ENCODE results near the gene POU2F1. TPM values are rescaled to one million over a fixed set of nuclear protein-coding genes. Genes with fewer than 3 reads are reported as not detected.

Gene POU2F1
- total RNA-seq, 1 experiment from 2014 or later = 43.2 TPM

GRCh38 chr1:167463875-167464575 lies 243.3 kb downstream of the POU2F1 start:
- H3K27ac ChIP-seq (ENCODE audit: low read length) = no peak overlapping the region
- no peaks in the 10 kb centered on the region for H3K9me2 ChIP-seq (replicated peaks; ENCODE audit: insufficient read depth, low read length)
- H4K20me1 ChIP-seq (ENCODE audit: insufficient read depth, low read depth, low read length) = no peaks in the 10 kb centered on the region
- H3K9ac ChIP-seq (ENCODE audit: low read length) = no peak overlapping the region
- H3K4me2 ChIP-seq (ENCODE audit: low read depth, low read length, poor library complexity, severe bottlenecking) = no peak overlapping the region
- no peaks in the 10 kb centered on the region for H3K9me3 ChIP-seq (ENCODE audit: low read length)
- H3K36me3 ChIP-seq (ENCODE audit: insufficient read depth, low read length) = no peaks in the 10 kb centered on the region
- H3K4me3 ChIP-seq (ENCODE audit: low read length) = no peak overlapping the region
- no peaks in the 10 kb centered on the region for H3K4me1 ChIP-seq (ENCODE audit: low read length)
- H3K79me2 ChIP-seq (ENCODE audit: low read length) = no peaks in the 10 kb centered on the region
- H2AFZ ChIP-seq (ENCODE audit: low read length) = no peak overlapping the region
- H3K27me3 ChIP-seq (ENCODE audit: low read length) = no peaks in the 10 kb centered on the region
- DNase-seq = no peak

GRCh38 chr1:167465018-167465417 lies 244.3 kb downstream of the POU2F1 start:
- DNase-seq = no peak
- Histone ChIP-seq H3K9me2 (replicated peaks; ENCODE audit: insufficient read depth, low read length) (no peaks in the 10 kb centered on the region), H3K27me3 (ENCODE audit: low read length) (no peaks in the 10 kb centered on the region), H3K4me3 (ENCODE audit: low read length) (no peak overlapping the region), H2AFZ (ENCODE audit: low read length) (no peak overlapping the region), H3K4me2 (ENCODE audit: low read depth, low read length, poor library complexity, severe bottlenecking) (no peak overlapping the region), H3K4me1 (ENCODE audit: low read length) (no peaks in the 10 kb centered on the region), H3K36me3 (ENCODE audit: insufficient read depth, low read length) (no peaks in the 10 kb centered on the region), H4K20me1 (ENCODE audit: insufficient read depth, low read depth, low read length) (no peaks in the 10 kb centered on the region), H3K79me2 (ENCODE audit: low read length) (no peaks in the 10 kb centered on the region), H3K9me3 (ENCODE audit: low read length) (no peaks in the 10 kb centered on the region), H3K27ac (ENCODE audit: low read length) (no peak overlapping the region), H3K9ac (ENCODE audit: low read length) (no peak overlapping the region)

- H3K4me1 ChIP-seq (ENCODE audit: low read length) = no peaks in the 10 kb centered on the region
- no peaks in the 10 kb centered on the region for H3K9me2 ChIP-seq (replicated peaks; ENCODE audit: insufficient read depth, low read length)
- H3K36me3 ChIP-seq (ENCODE audit: insufficient read depth, low read length) = no peaks in the 10 kb centered on the region
- H3K9me3 ChIP-seq (ENCODE audit: low read length) = no peaks in the 10 kb centered on the region
- DNase-seq = no peak
- H3K79me2 ChIP-seq (ENCODE audit: low read length) = no peaks in the 10 kb centered on the region
- no peaks in the 10 kb centered on the region for H4K20me1 ChIP-seq (ENCODE audit: insufficient read depth, low read depth, low read length)
- H3K27ac ChIP-seq (ENCODE audit: low read length) = no peak overlapping the region
- no peak overlapping the region for H3K9ac ChIP-seq (ENCODE audit: low read length)
- H3K4me2 ChIP-seq (ENCODE audit: low read depth, low read length, poor library complexity, severe bottlenecking) = no peak overlapping the region
- H3K4me3 ChIP-seq (ENCODE audit: low read length) = no peak overlapping the region
- H3K27me3 ChIP-seq (ENCODE audit: low read length) = no peaks in the 10 kb centered on the region
- no peak overlapping the region for H2AFZ ChIP-seq (ENCODE audit: low read length)
Measured at GRCh38 chr1:167465743-167466142, 245.1 kb downstream of the POU2F1 start.

GRCh38 chr1:167467126-167467710 lies 246.5 kb downstream of the POU2F1 start:
- Histone ChIP-seq H3K9me3 (ENCODE audit: low read length) (no peaks in the 10 kb centered on the region), H3K9ac (ENCODE audit: low read length) (no peak overlapping the region), H3K79me2 (ENCODE audit: low read length) (no peaks in the 10 kb centered on the region), H3K4me3 (ENCODE audit: low read length) (no peak overlapping the region), H3K27me3 (ENCODE audit: low read length) (no peaks in the 10 kb centered on the region), H3K36me3 (ENCODE audit: insufficient read depth, low read length) (no peaks in the 10 kb centered on the region), H3K4me2 (ENCODE audit: low read depth, low read length, poor library complexity, severe bottlenecking) (no peak overlapping the region), H2AFZ (ENCODE audit: low read length) (no peak overlapping the region), H3K27ac (ENCODE audit: low read length) (no peak overlapping the region), H3K9me2 (replicated peaks; ENCODE audit: insufficient read depth, low read length) (no peaks in the 10 kb centered on the region), H3K4me1 (ENCODE audit: low read length) (no peaks in the 10 kb centered on the region), H4K20me1 (ENCODE audit: insufficient read depth, low read depth, low read length) (no peaks in the 10 kb centered on the region)
- DNase-seq = no peak

GRCh38 chr1:167467752-167468151 lies 247.1 kb downstream of the POU2F1 start:
- Histone ChIP-seq H3K4me1 (ENCODE audit: low read length) (no peaks in the 10 kb centered on the region), H3K27ac (ENCODE audit: low read length) (no peak overlapping the region), H3K36me3 (ENCODE audit: insufficient read depth, low read length) (no peaks in the 10 kb centered on the region), H3K9ac (ENCODE audit: low read length) (no peak overlapping the region), H2AFZ (ENCODE audit: low read length) (no peak overlapping the region), H3K9me2 (replicated peaks; ENCODE audit: insufficient read depth, low read length) (no peaks in the 10 kb centered on the region), H3K4me3 (ENCODE audit: low read length) (no peak overlapping the region), H3K27me3 (ENCODE audit: low read length) (no peaks in the 10 kb centered on the region), H3K79me2 (ENCODE audit: low read length) (no peaks in the 10 kb centered on the region), H3K9me3 (ENCODE audit: low read length) (no peaks in the 10 kb centered on the region), H3K4me2 (ENCODE audit: low read depth, low read length, poor library complexity, severe bottlenecking) (no peak overlapping the region), H4K20me1 (ENCODE audit: insufficient read depth, low read depth, low read length) (no peaks in the 10 kb centered on the region)
- no peak for DNase-seq

GRCh38 chr1:167469280-167469965 lies 248.7 kb downstream of the POU2F1 start:
- Histone ChIP-seq H3K36me3 (ENCODE audit: insufficient read depth, low read length) (no peaks in the 10 kb centered on the region), H3K27me3 (ENCODE audit: low read length) (no peaks in the 10 kb centered on the region), H3K79me2 (ENCODE audit: low read length) (no peaks in the 10 kb centered on the region), H3K27ac (ENCODE audit: low read length) (no peak overlapping the region), H4K20me1 (ENCODE audit: insufficient read depth, low read depth, low read length) (no peaks in the 10 kb centered on the region), H3K4me1 (ENCODE audit: low read length) (no peaks in the 10 kb centered on the region), H2AFZ (ENCODE audit: low read length) (no peak overlapping the region), H3K4me3 (ENCODE audit: low read length) (no peak overlapping the region), H3K9ac (ENCODE audit: low read length) (no peak overlapping the region), H3K9me3 (ENCODE audit: low read length) (no peaks in the 10 kb centered on the region), H3K9me2 (replicated peaks; ENCODE audit: insufficient read depth, low read length) (no peaks in the 10 kb centered on the region), H3K4me2 (ENCODE audit: low read depth, low read length, poor library complexity, severe bottlenecking) (no peak overlapping the region)
- DNase-seq = no peak

- Histone ChIP-seq H3K9ac (ENCODE audit: low read length) (no peak overlapping the region), H3K36me3 (ENCODE audit: insufficient read depth, low read length) (no peaks in the 10 kb centered on the region), H4K20me1 (ENCODE audit: insufficient read depth, low read depth, low read length) (no peaks in the 10 kb centered on the region), H2AFZ (ENCODE audit: low read length) (no peak overlapping the region), H3K27me3 (ENCODE audit: low read length) (no peaks in the 10 kb centered on the region), H3K79me2 (ENCODE audit: low read length) (no peaks in the 10 kb centered on the region), H3K4me1 (ENCODE audit: low read length) (no peaks in the 10 kb centered on the region), H3K9me2 (replicated peaks; ENCODE audit: insufficient read depth, low read length) (no peaks in the 10 kb centered on the region), H3K9me3 (ENCODE audit: low read length) (no peaks in the 10 kb centered on the region), H3K4me3 (ENCODE audit: low read length) (no peak overlapping the region), H3K27ac (ENCODE audit: low read length) (no peak overlapping the region), H3K4me2 (ENCODE audit: low read depth, low read length, poor library complexity, severe bottlenecking) (no peak overlapping the region)
- DNase-seq = no peak
Measured at GRCh38 chr1:167471568-167471967, 250.9 kb downstream of the POU2F1 start.

GRCh38 chr1:167472752-167473521 lies 252.3 kb downstream of the POU2F1 start:
- Histone ChIP-seq H2AFZ (ENCODE audit: low read length) (no peak overlapping the region), H3K27me3 (ENCODE audit: low read length) (no peaks in the 10 kb centered on the region), H3K27ac (ENCODE audit: low read length) (no peak overlapping the region), H3K79me2 (ENCODE audit: low read length) (no peaks in the 10 kb centered on the region), H3K9me3 (ENCODE audit: low read length) (no peaks in the 10 kb centered on the region), H4K20me1 (ENCODE audit: insufficient read depth, low read depth, low read length) (no peaks in the 10 kb centered on the region), H3K9ac (ENCODE audit: low read length) (no peak overlapping the region), H3K4me2 (ENCODE audit: low read depth, low read length, poor library complexity, severe bottlenecking) (no peak overlapping the region), H3K36me3 (ENCODE audit: insufficient read depth, low read length) (no peaks in the 10 kb centered on the region), H3K4me3 (ENCODE audit: low read length) (no peak overlapping the region), H3K4me1 (ENCODE audit: low read length) (no peaks in the 10 kb centered on the region), H3K9me2 (replicated peaks; ENCODE audit: insufficient read depth, low read length) (no peaks in the 10 kb centered on the region)
- no peak for DNase-seq

All from Karpas-422 (cell line).